Measurements from ENCODE around the gene SEC14L6.

DNA sequence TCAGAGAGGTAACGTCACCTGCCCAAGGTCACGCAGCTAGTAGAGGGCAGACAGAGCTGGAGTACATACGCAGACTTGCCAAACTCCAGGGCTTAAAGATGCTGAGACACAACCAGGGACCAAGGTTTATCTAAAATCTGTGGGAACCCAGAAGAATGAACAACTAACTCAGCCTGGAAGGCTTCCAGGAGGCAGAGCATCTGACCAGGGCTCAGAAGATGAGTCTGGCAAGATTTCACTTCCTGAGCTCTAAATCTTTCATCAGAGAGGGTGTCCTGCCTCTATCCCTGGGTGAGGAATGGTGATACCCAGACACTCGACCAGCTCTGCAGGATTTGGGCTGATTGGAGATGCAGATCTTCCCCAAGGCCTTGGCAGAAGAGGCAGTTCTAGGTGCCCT, 18.8 kb upstream of the SEC14L6 start:
- TF ChIP-seq EZH2phosphoT487 (IDR thresholded peaks at IDR 0.05; ENCODE audit: low read length), result no peak
- TF ChIP-seq, protein P1, sequence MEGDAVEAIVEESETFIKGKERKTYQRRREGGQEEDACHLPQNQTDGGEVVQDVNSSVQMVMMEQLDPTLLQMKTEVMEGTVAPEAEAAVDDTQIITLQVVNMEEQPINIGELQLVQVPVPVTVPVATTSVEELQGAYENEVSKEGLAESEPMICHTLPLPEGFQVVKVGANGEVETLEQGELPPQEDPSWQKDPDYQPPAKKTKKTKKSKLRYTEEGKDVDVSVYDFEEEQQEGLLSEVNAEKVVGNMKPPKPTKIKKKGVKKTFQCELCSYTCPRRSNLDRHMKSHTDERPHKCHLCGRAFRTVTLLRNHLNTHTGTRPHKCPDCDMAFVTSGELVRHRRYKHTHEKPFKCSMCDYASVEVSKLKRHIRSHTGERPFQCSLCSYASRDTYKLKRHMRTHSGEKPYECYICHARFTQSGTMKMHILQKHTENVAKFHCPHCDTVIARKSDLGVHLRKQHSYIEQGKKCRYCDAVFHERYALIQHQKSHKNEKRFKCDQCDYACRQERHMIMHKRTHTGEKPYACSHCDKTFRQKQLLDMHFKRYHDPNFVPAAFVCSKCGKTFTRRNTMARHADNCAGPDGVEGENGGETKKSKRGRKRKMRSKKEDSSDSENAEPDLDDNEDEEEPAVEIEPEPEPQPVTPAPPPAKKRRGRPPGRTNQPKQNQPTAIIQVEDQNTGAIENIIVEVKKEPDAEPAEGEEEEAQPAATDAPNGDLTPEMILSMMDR (IDR thresholded peaks at IDR 0.05; ENCODE audit: low read length), result no peak
- no peak for TF ChIP-seq EZH2 (optimal IDR thresholded peaks at IDR 0.05; ENCODE audit: low read depth, low read length)
